ENCODE data around the gene NIPAL1.

NIPAL1 gene

DNA sequence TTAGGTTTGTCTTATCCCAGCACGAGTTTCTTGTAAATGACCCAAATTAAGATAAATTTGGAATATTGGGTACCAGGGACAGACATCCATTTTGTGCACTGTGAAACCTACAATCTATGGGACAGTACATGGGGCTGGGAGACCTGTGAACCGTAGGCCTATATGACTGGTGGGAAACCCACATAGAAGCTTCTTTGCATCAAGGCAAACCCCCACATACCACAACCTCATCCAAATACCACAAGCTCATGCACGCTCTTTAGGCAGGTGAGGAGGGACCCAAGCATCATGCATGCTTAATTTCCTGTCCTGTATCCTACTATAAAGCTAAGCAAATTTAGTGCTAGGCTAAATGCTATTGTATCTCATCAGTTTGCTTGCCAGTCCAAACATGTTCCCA is 47.8 kb downstream of the NIPAL1 start:
- Histone ChIP-seq H2AFZ (ENCODE audit: low read depth, low read length, severe bottlenecking) (no peak overlapping the region), H3K27me3 (ENCODE audit: low read length) (no peaks in the 10 kb centered on the region), H3K4me2 (ENCODE audit: low read depth, low read length, poor library complexity, severe bottlenecking) (no peak overlapping the region), H3K9me2 (replicated peaks; ENCODE audit: insufficient read depth, low read length) (no peaks in the 10 kb centered on the region), H3K79me2 (ENCODE audit: insufficient read depth, low read length) (no peaks in the 10 kb centered on the region), H3F3A (ENCODE audit: insufficient read depth) (no peaks in the 10 kb centered on the region), H3K36me3 (ENCODE audit: low read length) (no peaks in the 10 kb centered on the region), H4K20me1 (ENCODE audit: low read depth, low read length) (no peaks in the 10 kb centered on the region), H3K9ac (ENCODE audit: low read length) (no peak overlapping the region), H3K27ac (ENCODE audit: low read depth, low read length) (no peak overlapping the region), H3K9me3 (ENCODE audit: insufficient read depth, low read length) (no peaks in the 10 kb centered on the region), H3K4me3 (ENCODE audit: insufficient read depth, low read length, poor library complexity, severe bottlenecking) (no peak overlapping the region)
- TF ChIP-seq EZH2phosphoT487 (conservative IDR thresholded peaks at IDR 0.05; ENCODE audit: low read length) (no peak), CTCF (IDR thresholded peaks at IDR 0.05; ENCODE audit: insufficient read depth, low read length, poor library complexity, severe bottlenecking) (no peak)

DNA sequence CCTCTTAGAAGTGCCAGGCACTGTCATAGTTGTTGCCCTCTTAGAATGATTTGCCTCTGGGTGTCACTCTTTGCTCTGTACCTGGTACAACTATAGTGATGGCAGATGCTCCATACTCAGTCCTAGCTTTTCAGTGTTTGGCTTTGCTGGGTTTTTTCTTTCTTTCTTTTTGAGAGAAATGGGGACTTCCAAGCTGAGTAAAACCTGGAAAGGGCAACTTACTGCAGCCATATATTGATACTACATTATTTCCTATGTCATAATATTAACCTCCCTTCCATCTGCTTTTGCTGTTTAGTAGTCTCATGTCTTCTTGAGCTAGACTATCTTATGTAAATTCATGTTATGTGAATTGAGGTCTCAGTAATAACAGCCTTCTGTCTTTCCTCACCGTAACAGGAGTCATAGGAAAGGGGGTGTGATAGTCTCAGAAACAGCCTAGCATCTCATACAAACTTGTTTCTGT is 49.0 kb downstream of the NIPAL1 start:
- Histone ChIP-seq H3K4me2 (ENCODE audit: low read depth, low read length, poor library complexity, severe bottlenecking) (no peak overlapping the region), H3K9me3 (ENCODE audit: insufficient read depth, low read length) (no peaks in the 10 kb centered on the region), H3K79me2 (ENCODE audit: insufficient read depth, low read length) (no peaks in the 10 kb centered on the region), H3K9me2 (replicated peaks; ENCODE audit: insufficient read depth, low read length) (no peaks in the 10 kb centered on the region), H3K9ac (ENCODE audit: low read length) (no peak overlapping the region), H2AFZ (ENCODE audit: low read depth, low read length, severe bottlenecking) (no peak overlapping the region), H3K4me3 (ENCODE audit: insufficient read depth, low read length, poor library complexity, severe bottlenecking) (no peak overlapping the region), H3K27me3 (ENCODE audit: low read length) (no peaks in the 10 kb centered on the region), H3F3A (ENCODE audit: insufficient read depth) (no peaks in the 10 kb centered on the region), H4K20me1 (ENCODE audit: low read depth, low read length) (no peaks in the 10 kb centered on the region), H3K36me3 (ENCODE audit: low read length) (no peaks in the 10 kb centered on the region), H3K27ac (ENCODE audit: low read depth, low read length) (no peak overlapping the region)
- TF ChIP-seq EZH2phosphoT487 (conservative IDR thresholded peaks at IDR 0.05; ENCODE audit: low read length) (no peak), CTCF (IDR thresholded peaks at IDR 0.05; ENCODE audit: insufficient read depth, low read length, poor library complexity, severe bottlenecking) (no peak)

GRCh38 chr4:48067536-48067935 is 51.0 kb downstream of the NIPAL1 start:
- Histone ChIP-seq H3K9me2 (replicated peaks; ENCODE audit: insufficient read depth, low read length) (no peaks in the 10 kb centered on the region), H3K27ac (ENCODE audit: low read depth, low read length) (no peak overlapping the region), H4K20me1 (ENCODE audit: low read depth, low read length) (no peaks in the 10 kb centered on the region), H3K4me3 (ENCODE audit: insufficient read depth, low read length, poor library complexity, severe bottlenecking) (no peak overlapping the region), H3K36me3 (ENCODE audit: low read length) (no peaks in the 10 kb centered on the region), H2AFZ (ENCODE audit: low read depth, low read length, severe bottlenecking) (no peak overlapping the region), H3K4me2 (ENCODE audit: low read depth, low read length, poor library complexity, severe bottlenecking) (no peak overlapping the region), H3F3A (ENCODE audit: insufficient read depth) (no peaks in the 10 kb centered on the region), H3K9ac (ENCODE audit: low read length) (no peak overlapping the region), H3K79me2 (ENCODE audit: insufficient read depth, low read length) (no peaks in the 10 kb centered on the region), H3K9me3 (ENCODE audit: insufficient read depth, low read length) (no peaks in the 10 kb centered on the region), H3K27me3 (ENCODE audit: low read length) (no peaks in the 10 kb centered on the region)
- TF ChIP-seq EZH2phosphoT487 (conservative IDR thresholded peaks at IDR 0.05; ENCODE audit: low read length) (no peak), CTCF (IDR thresholded peaks at IDR 0.05; ENCODE audit: insufficient read depth, low read length, poor library complexity, severe bottlenecking) (no peak)
